Retinal pigment epithelial cell (primary cell): Measurements from ENCODE around the gene TRAIP.
"Not testable (repeated sequence)": the region's sequence is repeated elsewhere in the genome, so short reads cannot be mapped to it uniquely, and the experiment has no call there.

Experiments used
- DNase-seq: peaks from one replicate; pipeline ENCODE4 v3.0.0-alpha.2; 2010; ENCODE audit warnings: low read depth
- H3K4me3 ChIP-seq: 2 replicates; pipeline ENCODE4 v1.5.1; 2011; ENCODE audit warnings: mild to moderate bottlenecking, low read length, control low read depth, moderate library complexity
- TF ChIP-seq, protein P1 (sequence below): conservative IDR thresholded peaks from 2 replicates; pipeline ENCODE4 v1.5.1; 2011; ENCODE audit warnings: low read depth, low read length, control low read depth, inconsistent platforms

TRAIP gene

DNA sequence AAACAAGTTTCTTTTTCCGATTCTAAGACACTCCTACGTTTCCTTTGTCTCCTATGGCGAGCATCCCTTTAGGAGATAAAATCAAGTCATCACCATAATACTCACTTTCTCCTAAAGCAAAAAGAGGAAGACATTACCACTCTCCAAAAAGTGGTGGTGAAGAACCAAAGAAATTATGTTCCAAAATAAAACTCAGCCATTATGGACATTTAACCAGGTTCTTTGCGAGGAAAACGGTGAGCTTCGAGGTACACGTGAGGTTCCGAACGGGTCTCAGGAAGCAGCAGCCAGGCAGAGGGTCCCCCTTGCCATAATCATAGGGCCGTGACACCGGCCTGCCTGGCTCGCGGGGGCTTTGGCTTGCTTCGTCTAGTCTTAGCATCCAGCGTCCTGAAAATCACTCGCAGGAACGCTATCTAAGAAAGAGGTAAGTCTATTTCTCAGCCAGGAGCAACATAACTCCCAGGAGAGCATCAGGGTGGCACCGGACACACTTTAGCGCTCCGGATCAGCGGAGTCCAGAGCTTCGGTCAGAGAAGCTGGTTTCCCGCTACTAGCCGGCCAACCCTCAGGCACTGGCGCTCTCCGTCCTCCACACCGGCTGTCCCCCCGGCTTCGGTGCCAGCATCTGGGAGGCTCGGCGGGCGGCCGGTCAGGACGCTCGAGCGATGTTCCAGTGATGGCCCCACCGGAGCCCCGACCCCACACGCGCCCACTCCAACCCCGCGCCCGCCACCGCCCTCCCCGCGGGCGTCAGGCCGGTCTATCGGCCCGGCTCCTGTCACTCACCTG, 70.6 kb downstream of the TRAIP start:
- TF ChIP-seq, protein P1, sequence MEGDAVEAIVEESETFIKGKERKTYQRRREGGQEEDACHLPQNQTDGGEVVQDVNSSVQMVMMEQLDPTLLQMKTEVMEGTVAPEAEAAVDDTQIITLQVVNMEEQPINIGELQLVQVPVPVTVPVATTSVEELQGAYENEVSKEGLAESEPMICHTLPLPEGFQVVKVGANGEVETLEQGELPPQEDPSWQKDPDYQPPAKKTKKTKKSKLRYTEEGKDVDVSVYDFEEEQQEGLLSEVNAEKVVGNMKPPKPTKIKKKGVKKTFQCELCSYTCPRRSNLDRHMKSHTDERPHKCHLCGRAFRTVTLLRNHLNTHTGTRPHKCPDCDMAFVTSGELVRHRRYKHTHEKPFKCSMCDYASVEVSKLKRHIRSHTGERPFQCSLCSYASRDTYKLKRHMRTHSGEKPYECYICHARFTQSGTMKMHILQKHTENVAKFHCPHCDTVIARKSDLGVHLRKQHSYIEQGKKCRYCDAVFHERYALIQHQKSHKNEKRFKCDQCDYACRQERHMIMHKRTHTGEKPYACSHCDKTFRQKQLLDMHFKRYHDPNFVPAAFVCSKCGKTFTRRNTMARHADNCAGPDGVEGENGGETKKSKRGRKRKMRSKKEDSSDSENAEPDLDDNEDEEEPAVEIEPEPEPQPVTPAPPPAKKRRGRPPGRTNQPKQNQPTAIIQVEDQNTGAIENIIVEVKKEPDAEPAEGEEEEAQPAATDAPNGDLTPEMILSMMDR, result no peak
- peak overlapping the region; percentile 87 for H3K4me3 ChIP-seq
- no peak for DNase-seq

DNA sequence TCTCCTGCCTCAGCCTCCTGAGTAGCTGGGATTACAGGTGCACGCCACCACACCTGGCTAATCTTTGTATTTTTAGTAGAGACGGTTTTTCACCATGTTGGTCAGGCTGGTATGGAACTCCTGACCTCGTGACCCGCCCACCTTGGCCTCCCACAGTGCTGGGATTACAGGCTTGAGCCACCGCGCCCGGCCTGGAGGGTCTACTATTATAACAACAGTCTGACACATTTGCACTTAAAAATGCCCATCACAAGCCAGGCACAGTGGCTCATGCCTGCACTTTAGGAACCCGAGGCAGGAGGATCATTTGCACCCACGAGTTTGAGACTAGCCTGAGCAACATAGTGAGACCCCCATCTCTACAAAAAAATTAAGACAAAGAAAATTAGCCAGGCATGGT, 74.1 kb downstream of the TRAIP start:
- H3K4me3 ChIP-seq, DNase-seq: not testable (repeated sequence)

DNA sequence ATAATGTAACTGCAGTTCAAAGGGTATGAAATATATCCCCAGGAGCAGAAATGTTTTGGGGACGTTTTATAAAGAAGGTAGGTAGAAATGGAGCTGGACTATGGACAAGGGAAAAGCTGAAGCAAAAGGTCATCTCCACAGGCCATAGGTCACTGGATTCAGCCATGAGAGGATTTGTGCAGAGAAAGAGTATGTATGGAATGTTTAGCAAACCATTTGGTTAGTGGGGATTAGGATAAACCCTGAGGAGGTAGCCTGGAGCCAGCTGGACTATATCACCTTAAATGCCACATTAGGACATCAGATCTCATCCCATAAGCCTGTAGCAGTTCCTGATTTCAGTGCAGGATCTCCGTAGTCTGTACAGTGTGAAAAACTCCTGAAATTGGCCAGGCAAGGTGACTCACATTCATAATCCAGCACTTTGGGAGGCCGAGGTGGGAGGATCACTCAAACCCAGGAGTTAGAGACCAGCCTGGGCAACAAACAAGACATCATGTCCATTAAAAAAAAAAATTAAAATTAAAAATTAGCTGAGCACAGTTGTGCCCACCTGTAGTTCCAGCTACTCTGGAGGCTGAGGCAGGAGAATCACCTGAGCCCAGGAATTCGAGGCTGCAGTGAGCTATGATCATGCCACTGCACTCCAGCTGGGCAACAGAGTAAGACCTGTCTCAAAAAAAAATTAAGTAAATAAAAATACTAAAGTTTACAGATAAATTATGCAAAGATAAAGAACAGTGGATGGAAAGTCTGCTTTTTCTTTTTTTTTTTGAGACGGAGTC, 74.8 kb downstream of the TRAIP start:
- H3K4me3 ChIP-seq, result no peak overlapping the region
- TF ChIP-seq, protein P1, result no peak

DNA sequence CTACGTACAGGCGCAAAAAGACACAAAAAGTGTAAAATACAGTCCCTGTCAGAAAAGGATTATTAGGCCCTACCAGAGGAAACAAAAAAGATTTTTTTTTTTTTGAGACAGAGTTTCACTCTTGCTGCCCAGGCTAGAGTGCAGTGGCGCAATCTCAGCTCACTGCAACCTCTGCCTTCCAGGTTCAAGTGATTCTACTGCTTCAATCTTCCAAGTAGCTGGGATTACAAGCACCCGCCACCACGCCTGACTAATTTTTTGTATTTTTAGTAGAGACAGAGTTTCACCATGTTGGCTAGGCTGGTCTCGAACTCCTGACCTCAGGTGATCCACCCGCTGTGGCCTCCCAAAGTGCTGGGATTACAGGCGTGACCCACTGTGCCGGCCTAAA, 75.4 kb downstream of the TRAIP start:
- H3K4me3 ChIP-seq, DNase-seq: not testable (repeated sequence)

More for the DNA sequence above, 74.8 kb downstream of the TRAIP start:
- no peak for DNase-seq

DNA sequence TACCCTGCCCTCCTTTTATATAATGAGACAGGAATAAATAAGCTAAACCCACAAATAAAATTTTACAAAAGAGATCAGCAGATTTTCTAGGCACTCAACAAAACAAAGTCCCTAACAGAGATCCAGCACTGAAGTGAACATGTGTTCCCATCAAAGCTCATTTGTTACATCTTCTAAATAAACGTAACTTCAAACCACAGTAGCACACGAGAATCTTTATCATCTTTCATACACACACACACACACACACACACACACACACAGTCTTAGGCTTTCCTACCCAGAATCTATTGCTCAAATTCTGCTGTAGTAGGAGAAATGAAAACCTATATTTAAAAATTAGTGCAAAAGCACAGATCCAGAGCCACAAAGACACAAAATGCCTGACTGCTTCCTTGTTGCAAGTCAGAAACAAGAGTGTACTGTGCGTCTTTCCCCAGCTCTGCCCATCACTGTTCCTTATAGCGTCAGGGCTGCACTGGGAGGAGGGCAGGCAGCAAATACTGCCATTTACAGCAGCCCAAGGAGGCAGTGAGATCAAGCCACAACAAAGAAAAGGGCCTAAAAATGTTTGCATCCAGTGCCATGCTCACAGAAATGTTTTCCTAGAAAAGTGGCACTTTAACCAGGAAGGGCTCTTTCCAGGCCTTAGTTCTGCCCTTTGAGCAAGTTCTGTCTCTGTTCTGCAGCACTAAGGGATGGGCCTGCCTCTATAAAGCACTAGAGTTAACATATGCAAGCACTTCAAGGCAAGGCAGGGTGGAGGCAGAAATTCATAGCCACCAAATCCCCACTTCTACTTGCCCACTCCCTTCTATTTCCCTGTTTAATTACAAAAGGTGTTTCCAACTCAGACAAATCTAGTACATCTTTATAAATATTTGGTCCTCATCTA, 76.0 kb downstream of the TRAIP start:
- TF ChIP-seq, protein P1, result no peak
- H3K4me3 ChIP-seq, result no peak overlapping the region
- no peak for DNase-seq

DNA sequence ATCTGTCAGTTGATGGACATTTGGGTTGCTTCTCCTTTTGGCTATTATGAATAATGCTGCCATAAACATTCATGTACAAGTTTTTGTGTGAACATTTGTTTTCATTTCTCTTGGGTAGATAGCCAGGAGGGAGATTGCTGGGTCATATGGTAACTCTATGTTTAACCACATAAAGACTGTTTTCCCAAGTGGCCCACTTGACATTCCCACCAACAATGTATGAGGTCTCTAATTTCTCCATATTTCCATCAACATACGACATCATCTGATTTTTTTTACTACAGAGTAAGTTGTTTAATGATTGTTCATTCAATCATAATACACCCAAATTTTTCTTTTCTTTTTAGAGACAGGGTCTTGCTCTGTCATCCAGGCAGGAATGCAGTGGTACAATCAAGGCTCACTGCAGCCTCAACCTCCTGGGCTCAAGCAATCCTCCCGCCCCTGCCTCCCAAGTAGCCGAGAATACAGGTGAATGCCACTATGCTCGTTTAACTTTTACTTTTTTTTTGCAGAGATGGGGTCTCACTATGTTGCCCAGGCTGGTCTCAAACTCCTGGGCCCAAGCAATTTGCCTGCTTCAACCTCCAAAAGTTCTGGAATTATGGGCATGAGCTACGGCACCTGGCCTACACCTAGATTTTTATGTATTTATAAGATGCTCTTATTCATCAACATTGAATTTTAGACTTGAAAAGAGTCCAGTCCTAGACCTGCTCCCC, 76.8 kb downstream of the TRAIP start:
- TF ChIP-seq, protein P1, result no peak
- DNase-seq, result no peak

More for the DNA sequence above, 76.8 kb downstream of the TRAIP start:
- no peak overlapping the region for H3K4me3 ChIP-seq
